A549 (cell line): ENCODE results near the gene RPS27A.
"Not testable (repeated sequence)": the region's sequence is repeated elsewhere in the genome, so short reads cannot be mapped to it uniquely, and the experiment has no call there.

ENCODE experiments used
- CHD2 ChIP-seq: fragments of 150-350 bp; IDR thresholded peaks from 2 replicates; pipeline ENCODE4 v1.6.1; 2014; ENCODE audit warnings: low read length; ENCODE audit not compliant: partially characterized antibody
- CTCF ChIP-seq: fragments of >200 bp; sonication (Bioruptor Twin); formaldehyde crosslinking; IDR thresholded peaks from 3 replicates; pipeline ENCODE4 v1.5.1; 2016
- EHMT2 ChIP-seq: fragments of 200-600 bp; sonication (generic); IDR thresholded peaks from 2 replicates; pipeline ENCODE4 v1.6.1; 2016; ENCODE audit warnings: antibody characterized with exemption, low read depth, mild to moderate bottlenecking, moderate library complexity
- MAZ ChIP-seq: fragments of 150-350 bp; IDR thresholded peaks from 2 replicates; pipeline ENCODE4 v1.6.1; 2014; ENCODE audit warnings: antibody characterized with exemption, low read depth, low read length, borderline replicate concordance
- POLR2A ChIP-seq: IDR thresholded peaks from 2 replicates; pipeline ENCODE4 v1.6.1; 2012; ENCODE audit warnings: mild to moderate bottlenecking, low read length
- RAD21 ChIP-seq, 2 experiments: fragments of >200 bp in 1 of 2; sonication (Bioruptor Twin) in 1 of 2; formaldehyde crosslinking in 1 of 2; IDR thresholded peaks in 1 of 2; conservative IDR thresholded peaks in 1 of 2; 2 replicates in 1 of 2; 3 replicates in 1 of 2; pipeline ENCODE4 v1.6.1; 2012 to 2018; ENCODE audit warnings: inconsistent platforms in 1 of 2

GRCh38 chr2:55280851-55281546 lies 48.5 kb downstream of the RPS27A start:
- TF ChIP-seq MAZ; RAD21 (conservative IDR thresholded peaks at IDR 0.05 in 1 of 2, IDR thresholded peaks at IDR 0.05 in 1 of 2); CTCF; EHMT2; CHD2; POLR2A: not testable (repeated sequence)
